ENCODE data around the gene CALN1.

DNA sequence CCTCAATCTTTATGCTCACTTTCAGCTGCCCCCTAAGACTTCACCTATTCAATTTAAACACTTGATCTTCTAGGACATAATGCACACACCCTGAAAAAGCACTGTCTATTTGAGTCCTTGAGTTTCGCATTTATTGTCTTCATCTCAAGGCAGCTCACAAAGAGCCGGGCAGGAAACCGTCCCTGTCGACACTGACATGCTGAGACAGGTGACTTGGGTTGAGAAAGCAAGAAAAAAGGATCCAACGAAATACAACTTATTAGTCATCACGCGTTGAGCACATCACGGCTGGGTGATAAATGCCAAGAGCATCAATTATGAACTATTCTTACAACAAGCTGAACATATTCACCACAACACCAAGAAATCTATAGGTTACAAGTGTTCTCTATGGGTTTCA lies 91.1 kb downstream of the CALN1 start:
- no peak for TF ChIP-seq POLR2AphosphoS5 (IDR thresholded peaks at IDR 0.05; ENCODE audit: low read depth, low read length)
- no peak for TF ChIP-seq POLR2A (IDR thresholded peaks at IDR 0.05; ENCODE audit: low read depth, low read length)
